ENCODE data around the gene NOLC1. TPM values are rescaled to one million over a fixed set of nuclear protein-coding genes. Genes with fewer than 3 reads are reported as not detected.

Gene NOLC1
- total and polyA plus RNA-seq, 2 donors: 23.6 to 43.1 TPM

DNA sequence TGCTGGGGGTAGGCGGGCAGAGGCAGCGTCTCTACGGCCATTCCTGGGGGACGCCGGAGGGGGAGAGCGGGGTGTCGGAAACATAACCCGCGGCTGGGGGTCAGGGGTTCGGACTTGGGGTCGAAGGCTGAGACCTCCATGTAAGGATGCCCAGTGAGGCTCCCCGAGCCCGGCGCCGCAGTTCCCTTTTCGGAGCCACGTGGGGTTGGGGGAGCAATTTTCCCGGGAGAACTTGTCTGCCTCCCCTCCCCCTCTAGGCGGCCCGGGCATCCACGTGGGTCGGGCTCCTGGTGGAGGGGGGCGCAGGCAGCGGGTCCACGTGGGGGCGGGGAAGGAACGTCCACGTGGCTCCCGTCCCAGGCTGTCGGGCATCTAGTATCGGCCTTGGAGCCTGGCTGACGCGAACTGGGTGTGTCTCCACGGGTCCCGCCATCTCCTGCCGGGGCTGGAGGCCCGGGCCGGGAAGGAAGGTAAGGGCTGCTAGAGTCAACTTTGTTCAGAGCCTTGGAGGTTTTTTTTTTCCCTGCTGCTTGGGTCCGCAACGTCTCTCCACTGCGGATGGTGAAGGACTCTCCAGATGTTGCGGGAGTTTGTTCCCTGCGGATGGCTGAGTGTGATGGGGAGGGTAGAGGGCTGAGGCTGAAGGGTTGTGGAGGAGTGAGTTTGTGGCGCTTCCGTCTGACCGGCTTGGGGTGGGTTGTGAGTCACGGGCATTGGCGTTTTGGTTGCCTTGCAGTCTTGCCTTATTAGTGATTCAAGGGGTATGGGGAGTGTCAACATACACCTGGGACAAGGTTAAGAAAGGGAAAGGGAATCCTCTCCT, 18.6 kb upstream of the NOLC1 start:
- under 1% methylated on average over 48 of the region's 48 CpGs for WGBS
- Histone ChIP-seq H3K4me3 (ENCODE audit: low read depth, low read length) (peak overlapping the region; percentile 81), H3K36me3 (ENCODE audit: insufficient read depth) (no peaks in the 10 kb centered on the region), H3K27ac (ENCODE audit: low read depth) (peak overlapping the region; percentile 67), H3K4me1 (ENCODE audit: insufficient read depth) (no peaks in the 10 kb centered on the region)
- DNase-seq (ENCODE audit: extremely low spot score): no peak

DNA sequence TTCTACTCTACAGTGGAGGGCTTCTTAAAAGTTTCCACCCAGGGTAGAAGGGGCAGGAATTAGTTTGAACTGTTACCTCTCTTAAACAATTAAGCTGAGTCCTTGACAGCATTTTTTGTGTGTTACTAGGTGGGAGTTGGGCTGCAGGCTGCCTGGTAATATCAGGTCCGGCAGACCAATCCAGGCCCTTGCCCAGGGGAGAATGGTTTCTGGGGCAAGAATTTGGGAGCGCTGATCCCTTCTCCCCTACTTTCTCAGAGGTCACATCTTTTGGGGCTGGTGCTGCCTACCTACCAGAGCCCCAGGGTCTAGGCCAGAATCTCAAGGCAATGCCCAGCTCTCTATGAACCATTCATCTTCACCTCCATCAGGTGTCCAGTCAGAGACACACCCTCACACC, 17.8 kb upstream of the NOLC1 start:
- no peak for DNase-seq (ENCODE audit: extremely low spot score)
- Histone ChIP-seq H3K36me3 (ENCODE audit: insufficient read depth) (peaks cover 4% of the 10 kb centered on the region), H3K4me3 (ENCODE audit: low read depth, low read length) (peak overlapping the region; percentile 81), H3K4me1 (ENCODE audit: insufficient read depth) (no peaks in the 10 kb centered on the region), H3K27ac (ENCODE audit: low read depth) (no peak overlapping the region)
- WGBS: 44% methylated on average over 2 of the region's 2 CpGs

GRCh38 chr10:102135956-102136526, 16.1 kb upstream of the NOLC1 start:
- DNase-seq (ENCODE audit: extremely low spot score): no peak
- peaks cover 7% of the 10 kb centered on the region for H3K36me3 ChIP-seq (ENCODE audit: insufficient read depth)
- no peak overlapping the region for H3K27ac ChIP-seq (ENCODE audit: low read depth)
- H3K4me3 ChIP-seq (ENCODE audit: low read depth, low read length): no peak overlapping the region
- no peaks in the 10 kb centered on the region for H3K4me1 ChIP-seq (ENCODE audit: insufficient read depth)
- WGBS: 75% methylated on average over 7 of the region's 7 CpGs

GRCh38 chr10:102139281-102140110, 12.7 kb upstream of the NOLC1 start:
- H3K4me1 ChIP-seq (ENCODE audit: insufficient read depth): no peaks in the 10 kb centered on the region
- 93% methylated on average over 15 of the region's 15 CpGs for WGBS
- DNase-seq (ENCODE audit: extremely low spot score): no peak
- H3K36me3 ChIP-seq (ENCODE audit: insufficient read depth): peaks cover 7% of the 10 kb centered on the region
- no peak overlapping the region for H3K27ac ChIP-seq (ENCODE audit: low read depth)
- H3K4me3 ChIP-seq (ENCODE audit: low read depth, low read length): no peak overlapping the region

DNA sequence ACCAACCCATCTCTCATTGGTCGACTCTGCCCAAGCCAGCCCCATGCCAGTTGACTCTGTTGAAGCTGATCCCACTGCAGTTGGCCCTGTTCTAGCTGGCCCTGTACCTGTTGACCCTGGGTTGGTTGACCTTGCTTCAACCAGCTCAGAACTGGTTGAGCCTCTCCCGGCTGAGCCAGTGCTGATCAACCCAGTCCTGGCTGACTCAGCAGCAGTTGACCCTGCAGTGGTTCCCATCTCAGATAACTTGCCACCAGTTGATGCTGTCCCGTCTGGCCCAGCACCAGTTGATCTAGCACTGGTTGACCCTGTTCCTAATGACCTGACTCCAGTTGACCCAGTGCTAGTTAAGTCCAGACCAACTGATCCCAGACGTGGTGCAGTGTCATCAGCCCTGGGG, 12.0 kb upstream of the NOLC1 start:
- DNase-seq (ENCODE audit: extremely low spot score): no peak
- Histone ChIP-seq H3K27ac (ENCODE audit: low read depth) (no peak overlapping the region), H3K4me1 (ENCODE audit: insufficient read depth) (no peaks in the 10 kb centered on the region), H3K4me3 (ENCODE audit: low read depth, low read length) (no peak overlapping the region), H3K36me3 (ENCODE audit: insufficient read depth) (peaks cover 7% of the 10 kb centered on the region)
- WGBS: 91% methylated on average over 4 of the region's 4 CpGs

GRCh38 chr10:102140913-102141540, 11.2 kb upstream of the NOLC1 start:
- no peak for DNase-seq (ENCODE audit: extremely low spot score)
- Histone ChIP-seq H3K4me1 (ENCODE audit: insufficient read depth) (no peaks in the 10 kb centered on the region), H3K27ac (ENCODE audit: low read depth) (no peak overlapping the region), H3K4me3 (ENCODE audit: low read depth, low read length) (no peak overlapping the region), H3K36me3 (ENCODE audit: insufficient read depth) (peaks cover 7% of the 10 kb centered on the region)
- WGBS: 91% methylated on average over 5 of the region's 5 CpGs

GRCh38 chr10:102141583-102142107, 10.5 kb upstream of the NOLC1 start:
- WGBS: 86% methylated on average over 4 of the region's 4 CpGs
- H3K27ac ChIP-seq (ENCODE audit: low read depth): no peak overlapping the region
- H3K4me1 ChIP-seq (ENCODE audit: insufficient read depth): no peaks in the 10 kb centered on the region
- no peak for DNase-seq (ENCODE audit: extremely low spot score)
- H3K4me3 ChIP-seq (ENCODE audit: low read depth, low read length): no peak overlapping the region
- H3K36me3 ChIP-seq (ENCODE audit: insufficient read depth): peaks cover 7% of the 10 kb centered on the region

GRCh38 chr10:102146971-102147428, 5.2 kb upstream of the NOLC1 start:
- WGBS: 91% methylated on average over 17 of the region's 17 CpGs
- Histone ChIP-seq H3K4me1 (ENCODE audit: insufficient read depth) (no peaks in the 10 kb centered on the region), H3K36me3 (ENCODE audit: insufficient read depth) (peaks cover 4% of the 10 kb centered on the region), H3K4me3 (ENCODE audit: low read depth, low read length) (no peak overlapping the region), H3K27ac (ENCODE audit: low read depth) (no peak overlapping the region)
- no peak for DNase-seq (ENCODE audit: extremely low spot score)

DNA sequence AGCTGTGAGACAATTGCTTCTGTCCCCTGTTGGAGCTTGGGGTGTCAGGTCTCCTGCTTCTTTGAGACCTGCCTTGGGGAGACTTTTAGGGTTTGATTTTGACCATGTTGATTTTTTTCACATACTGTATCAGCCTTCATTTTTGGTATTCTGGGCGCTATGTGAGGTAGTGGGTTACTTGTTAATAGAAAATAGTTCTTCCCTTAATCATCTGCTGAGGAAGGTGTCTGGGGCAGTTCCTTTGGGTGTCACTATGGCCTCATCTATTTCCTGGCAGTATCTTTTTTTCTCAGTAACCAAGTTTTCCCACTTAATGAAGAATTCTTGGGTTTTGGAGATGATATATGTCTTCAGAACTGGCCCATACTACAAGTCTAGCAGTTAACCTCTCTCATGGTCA, 4.6 kb upstream of the NOLC1 start:
- Histone ChIP-seq H3K4me3 (ENCODE audit: low read depth, low read length) (no peak overlapping the region), H3K4me1 (ENCODE audit: insufficient read depth) (no peaks in the 10 kb centered on the region), H3K36me3 (ENCODE audit: insufficient read depth) (peaks cover 4% of the 10 kb centered on the region), H3K27ac (ENCODE audit: low read depth) (no peak overlapping the region)
- 98% methylated on average over 1 of the region's 1 CpG for WGBS
- DNase-seq (ENCODE audit: extremely low spot score): no peak

DNA sequence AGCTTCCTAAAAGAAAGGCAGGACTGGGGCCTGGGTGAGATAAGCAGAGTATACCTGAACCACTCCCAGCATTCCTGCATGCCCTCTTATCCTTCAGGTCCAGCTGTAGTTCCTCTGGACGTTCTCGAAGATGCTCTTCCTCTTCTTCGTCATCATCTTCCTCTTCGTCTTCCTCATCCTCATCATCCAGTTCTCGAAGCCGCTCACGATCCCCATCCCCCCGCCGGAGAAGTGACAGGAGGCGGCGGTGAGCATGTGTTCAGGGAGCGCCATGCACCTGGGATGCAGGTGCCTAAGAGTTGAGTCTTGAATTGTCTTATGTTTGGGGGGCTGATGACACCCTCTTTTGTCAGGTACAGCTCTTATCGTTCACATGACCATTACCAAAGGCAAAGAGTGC, 3.9 kb upstream of the NOLC1 start:
- H3K4me3 ChIP-seq (ENCODE audit: low read depth, low read length): no peak overlapping the region
- DNase-seq (ENCODE audit: extremely low spot score): no peak
- no peak overlapping the region for H3K27ac ChIP-seq (ENCODE audit: low read depth)
- peaks cover 4% of the 10 kb centered on the region for H3K36me3 ChIP-seq (ENCODE audit: insufficient read depth)
- 94% methylated on average over 13 of the region's 13 CpGs for WGBS
- no peaks in the 10 kb centered on the region for H3K4me1 ChIP-seq (ENCODE audit: insufficient read depth)

DNA sequence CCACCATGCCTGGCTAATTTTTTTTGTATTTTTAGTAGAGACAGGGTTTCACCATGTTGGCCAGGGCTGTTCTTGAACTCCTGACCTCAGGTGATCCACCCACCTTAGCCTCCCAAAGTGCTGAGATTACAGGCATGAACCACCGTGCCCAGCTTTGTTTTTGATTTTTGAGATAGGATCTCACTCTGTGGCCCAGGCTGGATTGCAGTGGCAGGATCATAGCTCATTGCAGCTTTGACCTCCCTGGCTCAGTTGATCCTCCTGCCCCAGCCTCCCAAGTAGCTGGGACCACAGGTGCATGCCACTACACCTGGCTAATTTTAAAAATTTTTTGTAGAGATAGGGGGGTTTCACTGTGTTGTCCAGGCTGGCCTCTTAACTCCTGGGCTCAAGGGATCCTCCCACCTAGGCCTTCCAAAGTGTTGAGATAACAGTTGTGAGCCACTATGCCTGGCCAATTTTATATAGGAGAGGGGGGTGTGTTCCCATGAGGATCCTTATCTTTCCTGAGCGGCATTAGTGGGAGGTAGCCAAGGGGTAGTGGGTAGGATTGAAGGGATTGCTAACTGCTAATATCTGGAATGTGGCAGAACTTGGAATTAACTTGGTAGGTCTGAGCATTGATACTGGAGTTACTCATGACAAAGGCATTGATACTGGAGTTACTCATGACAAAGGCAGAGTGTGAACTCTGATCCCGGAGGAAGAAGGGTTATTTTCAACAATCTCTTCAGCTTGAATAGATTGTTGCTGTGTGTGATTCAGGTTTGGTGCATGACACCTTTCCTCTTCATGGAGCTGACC, 1.0 kb upstream of the NOLC1 start:
- Histone ChIP-seq H3K36me3 (ENCODE audit: insufficient read depth) (peaks cover 4% of the 10 kb centered on the region), H3K4me3 (ENCODE audit: low read depth, low read length) (peak overlapping the region; percentile 3), H3K4me1 (ENCODE audit: insufficient read depth) (no peaks in the 10 kb centered on the region), H3K27ac (ENCODE audit: low read depth) (peak overlapping the region; percentile 91)
- DNase-seq (ENCODE audit: extremely low spot score): no peak
- 72% methylated on average over 3 of the region's 3 CpGs for WGBS

DNA sequence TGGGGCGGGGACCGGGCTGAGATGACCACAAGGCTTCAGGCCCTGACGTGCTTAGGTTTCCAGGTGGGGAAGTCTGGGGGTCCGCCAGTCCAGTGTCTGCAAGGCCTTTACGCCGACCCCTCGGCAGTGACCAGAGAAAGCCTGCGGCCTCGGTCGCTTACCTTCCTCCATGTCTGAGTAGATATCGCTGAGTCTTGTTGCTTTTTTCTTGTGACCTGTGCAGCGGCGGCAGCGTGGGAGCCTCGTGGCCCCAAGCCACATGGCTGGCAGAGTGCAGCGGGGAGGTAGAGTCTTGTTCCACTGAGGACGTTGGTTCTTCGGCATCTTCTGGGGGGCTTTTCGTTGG, 329 bp downstream of the NOLC1 start:
- H3K4me1 ChIP-seq (ENCODE audit: insufficient read depth): no peaks in the 10 kb centered on the region
- H3K36me3 ChIP-seq (ENCODE audit: insufficient read depth): peaks cover 4% of the 10 kb centered on the region
- H3K27ac ChIP-seq (ENCODE audit: low read depth): peak overlapping the region; percentile 85
- under 1% methylated on average over 19 of the region's 19 CpGs for WGBS
- H3K4me3 ChIP-seq (ENCODE audit: low read depth, low read length): peak overlapping the region; percentile 75
- DNase-seq (ENCODE audit: extremely low spot score): no peak
